HG02973 (cell line): ENCODE data around the gene SPA17.
A peak's percentile ranks its signal among the peaks of the same experiment; 100 is the strongest.

Experiments
- ATAC-seq: cut with Tn5 transposase; IDR thresholded peaks from one replicate; pipeline ENCODE4 v1.9.1; 2021; ENCODE audit warnings: moderate library complexity; ENCODE audit not compliant: unreplicated experiment

Gene SPA17

GRCh38 chr11:124673333-124674167 is at the start of gene SPA17, which contains the start of gene SIAE:
TSS of gene SPA17 (plus strand) at chr11:124673904. CDS start at chr11:124675265, 1,361 bp downstream.
TSS of gene SIAE (minus strand) at chr11:124673739. CDS start at chr11:124673708, 31 bp downstream.
- ATAC-seq: peak; percentile 80

GRCh38 chr11:124625504-124626168 is 48.1 kb upstream of the SPA17 start:
- no peak for ATAC-seq

GRCh38 chr11:124627546-124627945 is 46.2 kb upstream of the SPA17 start:
- no peak for ATAC-seq

GRCh38 chr11:124629961-124630360 is 43.7 kb upstream of the SPA17 start:
- ATAC-seq: no peak

GRCh38 chr11:124633355-124633754 is 40.3 kb upstream of the SPA17 start:
- no peak for ATAC-seq

- ATAC-seq: no peak
Measured at GRCh38 chr11:124635932-124636331, 37.8 kb upstream of the SPA17 start.

- no peak for ATAC-seq
Measured at GRCh38 chr11:124638500-124638899, 35.2 kb upstream of the SPA17 start.

GRCh38 chr11:124639186-124639585 is 34.5 kb upstream of the SPA17 start:
- no peak for ATAC-seq

GRCh38 chr11:124640666-124641065 is 33.0 kb upstream of the SPA17 start:
- ATAC-seq: no peak

- ATAC-seq: no peak
Measured at GRCh38 chr11:124642628-124643027, 31.1 kb upstream of the SPA17 start.

- no peak for ATAC-seq
Measured at GRCh38 chr11:124643042-124643604, 30.6 kb upstream of the SPA17 start.

- ATAC-seq: no peak
Measured at GRCh38 chr11:124643605-124644425, 29.9 kb upstream of the SPA17 start.

- peak; percentile 58 for ATAC-seq
Measured at GRCh38 chr11:124644426-124645280, 29.1 kb upstream of the SPA17 start.

GRCh38 chr11:124646148-124646547 is 27.6 kb upstream of the SPA17 start:
- peak; percentile 45 for ATAC-seq

- no peak for ATAC-seq
Measured at GRCh38 chr11:124648610-124649009, 25.1 kb upstream of the SPA17 start.

- ATAC-seq: no peak
Measured at GRCh38 chr11:124656774-124657630, 16.7 kb upstream of the SPA17 start.

GRCh38 chr11:124657904-124658303 is 15.8 kb upstream of the SPA17 start:
- ATAC-seq: no peak

- no peak for ATAC-seq
Measured at GRCh38 chr11:124658501-124658900, 15.2 kb upstream of the SPA17 start.

GRCh38 chr11:124658986-124659385 is 14.7 kb upstream of the SPA17 start:
- no peak for ATAC-seq
